NCI-H187 (cell line): ENCODE results near the gene NTHL1.

Experiments
- DNase-seq, 2 experiments: peaks; one replicate each; lab custom pipeline; 2025; lab: John Stamatoyannopoulos, UW

NTHL1 gene

DNA sequence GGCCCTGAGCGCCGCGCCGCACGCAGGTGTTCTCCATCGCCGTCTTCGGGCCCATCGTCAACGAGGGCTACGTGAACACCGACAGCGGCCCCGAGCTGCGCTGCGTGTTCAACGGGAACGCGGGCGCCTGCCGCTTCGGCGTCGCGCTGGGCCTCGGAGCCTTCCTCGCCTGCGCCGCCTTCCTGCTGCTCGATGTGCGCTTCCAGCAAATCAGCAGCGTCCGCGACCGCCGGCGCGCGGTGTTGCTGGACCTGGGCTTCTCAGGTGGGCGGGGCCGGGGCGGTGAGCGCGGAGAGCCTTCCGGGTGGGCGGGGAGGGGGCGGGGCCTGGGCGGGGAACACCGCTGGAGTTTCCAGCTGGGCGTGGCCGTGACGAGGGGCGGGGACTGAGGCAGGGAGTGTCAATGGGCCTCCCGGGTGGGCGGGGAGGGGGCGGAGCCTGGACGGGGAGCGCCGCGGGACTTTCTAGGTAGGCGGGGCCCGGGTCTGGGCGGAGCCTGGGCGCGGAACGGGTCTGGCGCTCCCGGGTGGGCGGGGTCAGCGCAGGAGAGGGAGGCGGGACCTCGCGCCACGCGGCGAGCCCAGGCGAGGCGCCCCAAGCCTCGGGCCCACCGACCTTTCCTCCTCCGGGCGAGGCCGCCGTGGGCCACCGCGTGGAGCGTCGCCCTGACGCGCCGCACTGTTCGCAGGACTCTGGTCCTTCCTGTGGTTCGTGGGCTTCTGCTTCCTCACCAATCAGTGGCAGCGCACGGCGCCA is 55.5 kb downstream of the NTHL1 start:
- peak; percentile 31 to 94 for DNase-seq

DNA sequence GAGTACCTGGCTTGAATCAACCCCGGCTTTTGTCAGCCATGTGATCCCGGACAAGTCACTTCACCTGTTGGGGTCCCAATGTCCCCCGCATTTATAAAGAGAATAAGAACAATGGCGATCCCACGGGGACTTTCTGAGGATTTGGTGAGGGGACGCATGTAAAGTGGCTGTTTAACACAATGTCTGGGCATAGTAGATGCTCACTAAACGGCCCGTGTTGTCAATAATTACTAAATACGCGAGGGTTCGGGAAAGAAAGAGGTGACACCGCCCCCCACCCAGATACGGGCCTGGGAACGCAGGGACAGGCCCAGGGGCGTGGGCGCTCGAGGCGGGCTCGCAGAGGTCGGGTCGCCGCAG is 56.1 kb downstream of the NTHL1 start:
- DNase-seq, result no peak

DNA sequence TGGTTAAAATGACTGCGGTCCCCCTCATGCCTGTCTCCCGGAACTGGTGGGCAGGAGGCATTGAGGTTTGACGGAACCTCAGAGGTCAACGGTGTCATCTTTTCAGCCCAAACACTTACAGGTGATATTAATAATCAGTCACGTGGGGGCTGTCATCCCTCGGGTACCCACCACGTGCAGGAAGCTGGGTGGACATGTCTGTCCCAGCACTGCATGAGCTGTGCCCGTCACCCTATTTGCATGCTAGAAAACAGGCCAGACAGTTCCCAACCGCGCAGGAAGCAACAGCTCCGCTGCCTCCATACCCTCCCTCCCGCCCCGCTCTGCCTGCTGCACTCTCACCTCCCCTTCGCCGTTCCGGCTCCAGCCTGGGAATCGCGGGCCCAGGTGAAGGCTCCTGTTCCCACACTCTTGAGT is 56.5 kb downstream of the NTHL1 start:
- no peak for DNase-seq

DNA sequence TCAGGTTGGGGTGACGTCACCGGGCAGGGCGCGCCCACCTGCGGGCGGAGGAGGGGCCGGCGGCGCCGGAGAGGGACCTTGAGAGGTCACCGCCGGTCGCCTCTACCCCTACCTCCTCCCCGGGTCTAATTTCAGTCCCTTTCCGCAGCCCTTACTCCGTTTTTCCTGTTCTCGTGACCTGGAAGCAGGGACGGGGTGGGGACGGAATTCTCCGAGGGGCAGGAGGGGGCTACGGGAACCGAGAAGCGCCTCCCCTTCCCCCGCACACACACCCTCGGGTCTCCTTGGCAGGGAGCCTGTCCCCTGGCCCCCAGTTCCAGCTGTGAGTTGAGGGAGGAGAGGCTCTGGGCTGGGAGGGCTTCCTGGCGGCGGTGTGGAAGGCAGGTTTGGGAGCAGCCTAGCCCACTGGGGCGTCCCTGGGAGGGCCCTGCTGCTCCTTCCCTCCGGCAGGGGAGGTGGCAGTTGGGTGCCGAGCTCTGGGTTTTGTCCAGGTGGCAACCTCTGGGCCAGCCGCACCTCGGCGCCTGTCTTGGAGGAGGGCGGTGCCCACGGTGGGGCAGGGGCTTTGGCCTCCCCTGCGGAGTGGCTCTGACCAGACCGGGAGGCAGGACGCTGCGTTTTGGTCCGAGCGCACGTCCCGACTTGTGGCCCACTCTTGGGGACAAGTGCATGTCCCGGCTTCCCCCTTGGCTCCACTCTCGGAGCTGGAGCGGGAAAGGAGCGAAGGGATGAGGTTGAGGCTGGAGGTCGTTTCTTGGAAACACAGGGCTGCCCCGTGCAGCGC is 57.1 kb downstream of the NTHL1 start:
- no peak for DNase-seq

DNA sequence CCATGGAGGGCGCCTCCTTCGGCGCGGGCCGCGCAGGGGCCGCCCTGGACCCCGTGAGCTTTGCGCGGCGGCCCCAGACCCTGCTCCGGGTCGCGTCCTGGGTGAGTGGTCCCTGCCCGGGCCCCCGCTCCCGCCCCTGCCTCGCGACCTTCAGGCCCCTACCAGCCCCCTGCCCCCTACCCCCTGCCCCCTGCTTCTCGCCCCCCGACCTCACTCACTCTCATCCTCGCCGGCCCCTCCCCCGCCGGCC is 57.6 kb downstream of the NTHL1 start:
- no peak for DNase-seq
